Activated CD4-positive, alpha-beta T cell treated with anti-CD3 and anti-CD28 coated beads for 4 hours (primary cell): ENCODE data around the gene EXOSC7.

ENCODE experiments used
- DNase-seq, 2 donors: peaks; one replicate each; pipeline ENCODE4 v3.0.0-alpha.2; 2020

The EXOSC7 gene

DNA sequence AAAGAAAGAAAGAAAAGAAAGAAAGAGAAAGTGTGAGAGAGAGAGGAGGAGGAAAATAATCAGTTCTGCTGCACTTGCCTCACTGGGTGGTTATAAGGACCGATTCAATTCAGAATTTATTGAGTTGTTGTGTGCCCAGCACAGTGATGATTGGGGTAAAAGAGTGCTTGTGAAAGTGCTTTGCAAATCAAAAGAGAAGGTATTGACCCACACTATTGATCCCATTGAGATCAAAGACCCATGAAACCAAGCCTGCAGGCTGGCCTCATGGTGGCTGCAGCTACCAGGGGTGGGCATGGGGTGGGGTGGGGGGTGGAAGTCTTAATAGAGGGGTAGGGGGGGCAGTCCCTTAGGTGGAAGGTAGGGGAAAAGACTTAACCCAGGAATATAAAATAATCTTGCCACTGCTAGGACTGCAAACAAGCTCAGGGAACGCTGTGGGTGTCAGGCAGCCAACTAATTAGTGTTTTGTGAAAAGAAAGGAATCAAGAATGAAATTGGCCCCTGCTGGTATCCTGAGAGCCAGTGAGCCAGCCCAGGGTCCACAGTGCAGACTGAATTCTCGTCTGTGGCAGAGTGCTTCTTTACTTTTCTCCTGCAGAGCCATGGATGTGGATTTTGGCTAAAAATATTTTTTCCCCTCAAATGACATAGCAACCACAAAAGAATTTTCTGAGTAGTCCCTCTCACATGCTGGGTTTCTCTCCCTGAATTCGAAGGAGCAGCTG, 84.3 kb downstream of the EXOSC7 start:
- no peak for DNase-seq
